ENCODE data around the gene ACAD11.
"Not testable (repeated sequence)": the region's sequence is repeated elsewhere in the genome, so short reads cannot be mapped to it uniquely, and the experiment has no call there.

Gene ACAD11

DNA sequence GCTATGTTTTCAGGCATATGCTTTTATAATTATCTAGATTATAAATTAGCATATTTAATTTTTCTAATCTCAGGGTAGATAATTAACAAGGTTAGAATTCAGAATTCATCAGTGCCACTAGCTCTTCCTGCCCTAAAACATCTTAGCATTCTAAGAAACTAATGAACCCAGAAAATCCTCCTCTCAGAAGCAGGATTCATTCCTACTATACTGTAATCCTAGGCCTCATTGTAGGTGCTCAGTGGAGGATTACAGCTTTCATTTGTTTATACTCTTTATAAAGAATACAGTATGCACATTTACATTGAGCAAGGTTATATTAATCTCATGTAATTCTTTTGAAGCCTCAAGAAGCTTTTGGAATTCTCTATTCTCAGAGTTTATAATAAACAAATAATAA is 20.9 kb downstream of the ACAD11 start:
- H3K9me3 ChIP-seq = no peaks in the 10 kb centered on the region
- no peaks in the 10 kb centered on the region for H3K27me3 ChIP-seq (ENCODE audit: low read depth)
- in situ Hi-C loops (cut with MboI; ENCODE audit: low sequenced_read_pairs) = no loop called here
- peak in 1 of 2 experiments; percentile 55 for DNase-seq (ENCODE audit: low spot score in 2 of 2)
- peaks cover 3% of the 10 kb centered on the region; the same call in 1 of the 2 replicates for H3K36me3 ChIP-seq (replicated peaks)
- H3K4me1 ChIP-seq = peaks cover 8% of the 10 kb centered on the region
- H3K4me3 ChIP-seq = no peak overlapping the region

DNA sequence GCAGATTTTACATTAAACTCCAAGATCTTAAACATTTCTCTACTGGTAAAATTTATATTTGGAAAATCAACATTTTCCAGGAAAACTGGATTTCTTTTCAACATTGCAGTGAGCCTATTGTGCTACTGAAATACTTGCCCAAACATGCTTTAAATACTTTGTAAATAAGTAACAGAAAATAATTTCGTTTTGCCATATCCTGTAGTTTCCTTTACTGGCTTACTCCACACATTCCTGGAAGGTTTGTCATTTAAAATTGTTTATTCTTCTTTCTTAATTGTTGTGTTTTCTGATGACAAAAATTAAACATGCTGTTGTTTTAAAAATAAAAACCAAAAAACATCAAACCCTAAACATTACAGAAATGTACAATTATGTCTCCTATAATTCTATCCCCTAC is 22.0 kb downstream of the ACAD11 start:
- in situ Hi-C loops (cut with MboI; ENCODE audit: low sequenced_read_pairs) = no loop called here

DNA sequence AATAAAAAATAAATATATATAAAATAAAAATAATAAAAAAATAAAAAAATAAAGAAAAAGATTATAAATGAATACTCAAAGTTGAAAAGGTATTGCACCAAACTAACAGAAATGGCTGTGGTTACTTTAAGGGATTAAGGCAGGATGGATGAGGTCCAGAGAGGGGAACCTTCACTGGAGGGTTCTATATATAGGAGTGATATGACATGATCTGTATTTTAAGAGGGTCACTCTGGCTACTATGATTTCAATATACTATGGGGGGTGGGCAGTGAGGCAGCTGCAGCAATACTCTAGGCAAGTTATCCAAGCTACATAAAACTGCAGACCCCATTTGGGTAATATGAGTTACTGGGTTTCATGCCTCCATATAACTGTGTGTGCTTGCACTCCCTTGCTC is 24.6 kb downstream of the ACAD11 start:
- no peak for DNase-seq (ENCODE audit: low spot score in 2 of 2)
- Histone ChIP-seq H3K36me3 (replicated peaks) (peaks cover 3% of the 10 kb centered on the region; the same call in 1 of the 2 replicates), H3K4me3 (no peak overlapping the region), H3K4me1 (peaks cover 8% of the 10 kb centered on the region), H3K27me3 (ENCODE audit: low read depth) (no peaks in the 10 kb centered on the region), H3K9me3 (no peaks in the 10 kb centered on the region)
- in situ Hi-C loops (cut with MboI; ENCODE audit: low sequenced_read_pairs) = no loop called here

More for the DNA sequence above, 22.0 kb downstream of the ACAD11 start:
- Histone ChIP-seq H3K27me3 (ENCODE audit: low read depth) (no peaks in the 10 kb centered on the region), H3K36me3 (replicated peaks) (peaks cover 3% of the 10 kb centered on the region; the same call in 1 of the 2 replicates), H3K4me1 (peaks cover 8% of the 10 kb centered on the region), H3K9me3 (no peaks in the 10 kb centered on the region), H3K4me3 (no peak overlapping the region)
- DNase-seq (ENCODE audit: low spot score in 2 of 2) = no peak

DNA sequence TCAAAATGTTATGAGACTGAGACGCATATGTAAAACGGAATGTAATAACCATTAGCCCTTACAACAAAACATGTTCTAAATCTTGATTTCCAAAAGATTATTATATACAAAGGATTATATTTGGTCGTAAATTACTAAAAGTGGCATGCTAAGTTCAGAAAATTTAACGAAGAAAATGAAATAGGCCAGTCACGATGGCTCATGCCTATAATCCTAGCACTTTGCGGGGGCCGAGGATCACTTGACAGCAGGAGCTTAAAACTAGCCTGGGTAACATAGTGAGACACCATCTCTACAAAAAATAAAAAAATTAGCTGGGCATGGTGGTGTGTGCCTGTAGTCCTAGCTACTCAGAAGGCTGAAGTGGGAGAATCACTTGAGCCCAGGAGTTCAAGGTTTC is 29.0 kb downstream of the ACAD11 start:
- no peaks in the 10 kb centered on the region for H3K4me1 ChIP-seq
- no peak for DNase-seq (ENCODE audit: low spot score in 2 of 2)
- in situ Hi-C loops (cut with MboI; ENCODE audit: low sequenced_read_pairs) = no loop called here
- H3K36me3 ChIP-seq (replicated peaks) = peaks cover 15% of the 10 kb centered on the region
- H3K4me3 ChIP-seq = no peak overlapping the region
- H3K9me3 ChIP-seq = no peaks in the 10 kb centered on the region
- no peaks in the 10 kb centered on the region for H3K27me3 ChIP-seq (ENCODE audit: low read depth)

DNA sequence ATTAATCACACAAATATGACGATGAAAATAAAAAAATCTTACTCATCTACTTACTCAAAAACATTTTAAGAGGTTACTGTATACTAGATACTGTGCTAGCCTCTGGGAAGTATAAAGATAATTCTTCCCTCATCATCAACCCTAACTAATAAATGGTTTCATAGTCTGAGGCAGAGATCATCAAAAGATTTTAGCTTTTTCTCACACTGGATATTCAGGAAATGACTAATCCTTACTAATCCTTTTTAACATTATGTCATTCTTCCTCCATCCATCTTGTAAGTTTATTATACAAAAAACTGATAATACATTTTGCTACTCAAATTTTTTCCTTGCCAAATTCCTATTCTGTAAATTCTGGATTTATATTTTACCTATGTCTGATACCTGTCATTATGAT is 29.7 kb downstream of the ACAD11 start:
- H3K9me3 ChIP-seq = no peaks in the 10 kb centered on the region
- H3K27me3 ChIP-seq (ENCODE audit: low read depth) = no peaks in the 10 kb centered on the region
- no peak overlapping the region for H3K4me3 ChIP-seq
- DNase-seq (ENCODE audit: low spot score in 2 of 2) = no peak
- in situ Hi-C loops (cut with MboI; ENCODE audit: low sequenced_read_pairs) = no loop called here
- no peaks in the 10 kb centered on the region for H3K4me1 ChIP-seq
- peaks cover 15% of the 10 kb centered on the region for H3K36me3 ChIP-seq (replicated peaks)

DNA sequence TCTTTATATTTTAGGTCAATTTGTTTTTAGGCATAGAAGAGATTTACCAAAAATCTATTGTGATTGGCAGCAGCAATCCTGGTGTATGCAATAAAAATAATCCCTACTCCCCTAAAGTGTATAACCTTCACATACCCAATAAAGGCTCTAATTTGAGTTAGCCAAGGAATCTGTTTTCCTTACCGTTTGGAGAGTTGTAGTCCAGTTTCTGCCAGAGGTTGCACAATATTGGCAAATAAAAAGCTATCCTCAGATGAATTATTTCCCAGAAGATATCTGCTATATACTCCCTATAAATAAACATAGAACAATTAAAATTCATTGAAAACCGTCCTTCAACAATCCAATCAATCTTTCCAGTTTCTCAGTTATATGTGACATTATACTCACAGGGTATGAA is 31.5 kb downstream of the ACAD11 start:
- in situ Hi-C loops (cut with MboI; ENCODE audit: low sequenced_read_pairs) = no loop called here
- no peaks in the 10 kb centered on the region for H3K4me1 ChIP-seq
- H3K27me3 ChIP-seq (ENCODE audit: low read depth) = no peaks in the 10 kb centered on the region
- DNase-seq (ENCODE audit: low spot score in 2 of 2) = no peak
- H3K4me3 ChIP-seq = no peak overlapping the region
- no peaks in the 10 kb centered on the region for H3K9me3 ChIP-seq
- H3K36me3 ChIP-seq (replicated peaks) = peaks cover 15% of the 10 kb centered on the region

DNA sequence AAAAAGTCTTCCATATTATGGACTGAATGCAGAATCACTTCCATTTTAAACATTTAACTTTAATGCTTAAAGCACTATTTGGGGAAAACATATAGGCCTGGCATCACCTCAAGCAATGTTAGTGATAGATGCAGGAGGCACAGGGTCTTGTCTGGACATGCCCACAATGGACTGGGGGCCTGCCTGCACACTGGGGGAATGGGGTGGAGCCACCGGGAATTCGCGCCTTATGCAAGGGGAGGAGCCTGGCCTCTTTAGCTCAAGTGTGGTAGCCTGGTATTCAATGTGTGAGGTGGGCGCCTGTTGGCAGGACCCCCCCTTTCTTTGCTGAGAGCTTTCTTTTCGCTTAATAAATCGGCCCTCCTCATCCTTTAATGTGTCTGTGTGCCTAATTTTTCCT is 32.7 kb downstream of the ACAD11 start:
- in situ Hi-C loops (cut with MboI; ENCODE audit: low sequenced_read_pairs) = no loop called here
- Histone ChIP-seq H3K27me3 (ENCODE audit: low read depth) (no peaks in the 10 kb centered on the region), H3K36me3 (replicated peaks) (peaks cover 15% of the 10 kb centered on the region), H3K4me1 (no peaks in the 10 kb centered on the region), H3K4me3 (no peak overlapping the region), H3K9me3 (no peaks in the 10 kb centered on the region)
- DNase-seq (ENCODE audit: low spot score in 2 of 2) = peak; percentile 12 to 50

DNA sequence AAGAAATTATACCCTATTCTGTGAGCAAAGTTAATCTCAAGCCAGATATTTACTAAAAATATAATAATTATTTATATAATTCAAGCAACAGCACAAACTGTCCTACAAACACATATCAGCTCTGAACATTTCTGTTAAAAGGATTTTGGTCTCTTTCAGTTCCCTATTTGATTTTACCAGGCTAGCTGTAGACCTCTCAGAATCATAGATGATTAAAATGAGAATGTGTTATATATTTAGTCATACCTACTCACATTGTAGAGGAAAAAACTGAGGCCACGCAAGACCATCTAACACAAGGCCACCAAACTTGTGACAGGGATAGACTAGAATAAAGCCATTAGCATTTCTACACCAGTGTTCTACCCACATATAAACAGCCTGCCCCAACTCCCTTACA is 34.0 kb downstream of the ACAD11 start:
- in situ Hi-C loops (cut with MboI; ENCODE audit: low sequenced_read_pairs) = no loop called here
- Histone ChIP-seq H3K4me3 (no peak overlapping the region), H3K4me1 (no peaks in the 10 kb centered on the region), H3K27me3 (ENCODE audit: low read depth) (no peaks in the 10 kb centered on the region), H3K9me3 (no peaks in the 10 kb centered on the region), H3K36me3 (replicated peaks) (peaks cover 15% of the 10 kb centered on the region)
- no peak for DNase-seq (ENCODE audit: low spot score in 2 of 2)

DNA sequence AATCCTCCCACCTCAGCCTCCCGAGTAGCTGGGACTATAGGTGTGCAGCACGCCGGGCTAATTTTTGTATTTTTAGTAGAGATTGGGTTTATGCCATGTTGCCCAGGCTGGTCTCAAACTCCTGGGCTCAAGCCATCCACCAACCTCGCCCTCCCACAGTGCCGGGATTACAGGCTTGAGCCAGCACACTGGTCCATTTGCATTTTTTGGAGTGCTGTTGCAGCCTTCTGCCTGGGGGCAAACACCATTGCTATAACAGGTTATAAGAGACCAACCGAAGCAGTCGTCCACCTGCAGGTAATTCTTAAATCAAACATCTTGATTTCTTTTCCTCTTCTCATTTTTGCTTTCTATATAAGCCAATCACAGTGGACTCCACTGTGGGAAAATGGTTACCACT is 34.8 kb downstream of the ACAD11 start:
- H3K36me3 ChIP-seq (replicated peaks) = peaks cover 15% of the 10 kb centered on the region
- in situ Hi-C loops (cut with MboI; ENCODE audit: low sequenced_read_pairs) = no loop called here
- no peak overlapping the region for H3K4me3 ChIP-seq
- DNase-seq (ENCODE audit: low spot score in 2 of 2) = no peak
- no peaks in the 10 kb centered on the region for H3K27me3 ChIP-seq (ENCODE audit: low read depth)
- H3K4me1 ChIP-seq = no peaks in the 10 kb centered on the region
- no peaks in the 10 kb centered on the region for H3K9me3 ChIP-seq

DNA sequence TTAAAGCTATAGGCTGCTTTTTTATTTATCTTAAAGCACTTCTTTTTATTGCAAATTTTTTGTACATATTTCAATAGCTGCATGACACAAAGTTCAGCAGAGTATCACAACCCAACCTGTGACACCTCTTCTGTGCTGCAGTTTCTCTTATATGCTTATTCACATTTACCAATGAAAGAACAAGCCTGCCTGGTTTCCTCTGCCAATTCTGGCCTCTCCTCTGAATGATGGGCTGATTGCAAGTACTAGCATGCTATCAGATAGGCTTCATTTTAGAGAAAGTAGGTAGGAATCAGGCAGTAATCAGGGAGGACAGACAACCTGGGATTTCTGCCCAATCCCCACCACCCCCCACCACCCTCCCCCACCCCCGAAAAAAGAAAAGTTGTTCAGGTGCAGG is 36.0 kb downstream of the ACAD11 start:
- DNase-seq (ENCODE audit: low spot score in 2 of 2) = no peak
- Histone ChIP-seq H3K4me3 (no peak overlapping the region), H3K9me3 (no peaks in the 10 kb centered on the region), H3K4me1 (no peaks in the 10 kb centered on the region), H3K27me3 (ENCODE audit: low read depth) (no peaks in the 10 kb centered on the region), H3K36me3 (replicated peaks) (peaks cover 15% of the 10 kb centered on the region)
- in situ Hi-C loops (cut with MboI; ENCODE audit: low sequenced_read_pairs) = no loop called here

DNA sequence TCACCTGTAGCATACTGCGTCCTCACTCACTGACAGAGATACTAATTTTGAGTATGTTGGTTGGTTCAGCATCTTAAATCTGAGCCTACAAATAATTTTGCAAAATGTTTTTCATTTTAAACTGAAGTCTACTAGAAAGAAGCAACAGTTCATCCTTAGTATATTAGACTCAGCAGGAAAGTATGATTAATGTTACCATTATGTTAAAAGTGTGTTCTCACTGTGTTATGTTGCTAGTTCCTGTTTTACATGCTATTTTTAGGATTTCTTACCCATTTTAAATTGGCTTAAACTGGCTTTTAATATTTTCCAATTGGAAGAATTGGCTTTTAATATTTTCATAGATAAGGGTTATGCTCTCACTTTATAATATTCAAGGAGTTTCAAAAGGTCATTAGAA is 36.8 kb downstream of the ACAD11 start:
- Histone ChIP-seq H3K4me1 (no peaks in the 10 kb centered on the region), H3K27me3 (ENCODE audit: low read depth) (no peaks in the 10 kb centered on the region), H3K4me3 (no peak overlapping the region), H3K9me3 (no peaks in the 10 kb centered on the region), H3K36me3 (replicated peaks) (peaks cover 12% of the 10 kb centered on the region)
- in situ Hi-C loops (cut with MboI; ENCODE audit: low sequenced_read_pairs) = no loop called here
- DNase-seq (ENCODE audit: low spot score in 2 of 2) = no peak

DNA sequence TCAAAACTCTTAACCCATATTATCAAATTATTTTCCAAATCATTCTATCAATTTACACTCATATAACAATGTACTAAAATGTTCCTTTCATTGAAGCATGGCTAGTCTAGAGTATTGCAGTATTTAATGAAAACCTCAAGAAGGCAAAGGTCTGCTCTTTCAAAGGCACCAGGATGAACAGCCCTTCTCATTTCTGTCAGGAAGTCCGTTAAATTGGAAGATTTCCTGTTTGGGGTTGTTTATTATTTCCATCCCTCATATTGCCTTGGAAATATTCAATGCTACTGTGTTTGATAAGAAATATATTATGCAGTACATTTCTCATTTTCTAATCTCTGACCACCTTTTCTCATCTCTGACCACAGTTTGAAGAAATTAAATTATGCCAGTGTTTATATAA is 37.5 kb downstream of the ACAD11 start:
- no peaks in the 10 kb centered on the region for H3K9me3 ChIP-seq
- H3K36me3 ChIP-seq (replicated peaks) = peaks cover 10% of the 10 kb centered on the region
- H3K4me1 ChIP-seq = no peaks in the 10 kb centered on the region
- H3K27me3 ChIP-seq (ENCODE audit: low read depth) = no peaks in the 10 kb centered on the region
- in situ Hi-C loops (cut with MboI; ENCODE audit: low sequenced_read_pairs) = no loop called here
- DNase-seq (ENCODE audit: low spot score in 2 of 2) = no peak
- no peak overlapping the region for H3K4me3 ChIP-seq

DNA sequence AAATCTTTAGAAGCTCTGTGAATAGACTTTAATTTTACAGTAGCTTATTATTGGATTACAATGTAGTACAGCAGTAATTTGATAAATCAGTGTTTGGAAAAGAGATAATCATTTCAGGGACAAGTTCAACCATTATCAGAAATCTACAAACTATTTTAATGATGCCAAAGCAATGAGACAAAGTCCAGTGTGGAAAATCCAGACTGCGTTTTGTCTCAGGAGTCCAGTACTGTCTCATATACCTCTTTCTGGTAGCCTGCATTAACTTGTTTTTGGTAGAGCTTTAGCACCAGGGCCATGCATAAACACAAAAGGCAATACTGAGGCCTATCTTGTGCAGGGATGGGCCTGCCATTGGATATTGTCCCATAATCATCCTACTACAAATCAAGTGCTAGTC is 42.8 kb downstream of the ACAD11 start:
- no peaks in the 10 kb centered on the region for H3K36me3 ChIP-seq (replicated peaks)
- no peaks in the 10 kb centered on the region for H3K27me3 ChIP-seq (ENCODE audit: low read depth)
- no peaks in the 10 kb centered on the region for H3K4me1 ChIP-seq
- H3K4me3 ChIP-seq = no peak overlapping the region
- no peaks in the 10 kb centered on the region for H3K9me3 ChIP-seq
- in situ Hi-C loops (cut with MboI; ENCODE audit: low sequenced_read_pairs) = no loop called here
- no peak for DNase-seq (ENCODE audit: low spot score in 2 of 2)

DNA sequence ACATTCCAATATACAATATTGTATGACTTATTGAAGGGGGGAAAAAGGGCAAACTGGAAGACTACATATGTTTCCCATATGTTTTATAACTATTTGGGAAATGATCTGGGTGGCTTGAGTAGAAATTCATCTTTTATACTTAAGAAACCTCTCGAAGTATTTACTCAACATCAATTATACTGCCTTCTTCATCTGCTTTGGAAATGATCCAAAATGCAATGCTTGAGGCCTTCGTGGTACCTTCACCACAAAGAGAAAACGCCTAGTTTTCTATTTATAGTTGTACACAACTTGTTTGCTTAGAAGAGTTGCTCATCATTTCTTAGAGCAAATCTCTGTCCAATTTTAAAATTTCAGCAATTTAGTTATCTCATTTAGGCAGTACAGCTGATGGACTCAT is 43.7 kb downstream of the ACAD11 start:
- H3K4me1 ChIP-seq = no peaks in the 10 kb centered on the region
- DNase-seq (ENCODE audit: low spot score in 2 of 2) = no peak
- no peak overlapping the region for H3K4me3 ChIP-seq
- H3K27me3 ChIP-seq (ENCODE audit: low read depth) = no peaks in the 10 kb centered on the region
- H3K36me3 ChIP-seq (replicated peaks) = no peaks in the 10 kb centered on the region
- H3K9me3 ChIP-seq = no peaks in the 10 kb centered on the region
- in situ Hi-C loops (cut with MboI; ENCODE audit: low sequenced_read_pairs) = no loop called here

DNA sequence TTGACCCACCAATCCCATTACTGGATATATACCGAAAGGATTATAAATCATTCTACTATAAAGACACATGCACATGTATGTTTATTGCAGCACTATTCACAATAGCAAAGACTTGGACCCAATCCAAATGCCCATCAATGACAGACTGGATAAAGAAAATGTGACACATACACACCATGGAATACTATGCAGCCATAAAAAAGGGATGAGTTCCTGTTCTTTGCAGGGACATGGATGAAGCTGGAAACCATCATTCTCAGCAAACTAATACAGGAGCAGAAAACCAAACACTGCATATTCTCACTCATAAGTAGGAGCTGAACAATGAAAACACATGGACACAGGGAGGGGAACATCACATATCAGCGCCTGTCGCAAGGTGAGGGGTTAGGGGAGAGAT is 44.3 kb downstream of the ACAD11 start:
- H3K36me3 ChIP-seq (replicated peaks); in situ Hi-C loops (cut with MboI; ENCODE audit: low sequenced_read_pairs); H3K4me1 ChIP-seq; H3K27me3 ChIP-seq (ENCODE audit: low read depth); H3K9me3 ChIP-seq; DNase-seq (ENCODE audit: low spot score in 2 of 2); H3K4me3 ChIP-seq: not testable (repeated sequence)
